Measurements from ENCODE around the gene DGUOK.
"Not testable (repeated sequence)": the region's sequence is repeated elsewhere in the genome, so short reads cannot be mapped to it uniquely, and the experiment has no call there.

DGUOK gene

DNA sequence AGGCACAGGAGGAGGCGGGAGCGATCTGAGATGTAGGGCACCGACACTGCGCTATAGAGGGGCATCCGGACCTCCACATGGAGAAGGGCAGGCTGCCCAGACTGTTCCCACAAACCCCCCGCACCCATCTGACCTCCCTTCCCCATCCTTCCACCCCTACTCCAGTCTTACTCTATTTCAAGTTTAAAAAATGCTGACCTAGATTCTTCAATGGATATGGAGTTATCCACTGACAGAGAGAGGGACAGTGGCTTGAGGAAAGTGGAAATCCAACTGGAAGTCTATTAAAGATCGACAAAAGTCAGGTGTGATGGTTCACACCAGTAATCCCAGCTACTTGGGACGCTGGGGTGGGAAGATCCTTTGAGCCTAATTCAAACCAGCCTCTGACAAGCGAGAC, 5.1 kb upstream of the DGUOK start:
- DNase-seq: no peak

DNA sequence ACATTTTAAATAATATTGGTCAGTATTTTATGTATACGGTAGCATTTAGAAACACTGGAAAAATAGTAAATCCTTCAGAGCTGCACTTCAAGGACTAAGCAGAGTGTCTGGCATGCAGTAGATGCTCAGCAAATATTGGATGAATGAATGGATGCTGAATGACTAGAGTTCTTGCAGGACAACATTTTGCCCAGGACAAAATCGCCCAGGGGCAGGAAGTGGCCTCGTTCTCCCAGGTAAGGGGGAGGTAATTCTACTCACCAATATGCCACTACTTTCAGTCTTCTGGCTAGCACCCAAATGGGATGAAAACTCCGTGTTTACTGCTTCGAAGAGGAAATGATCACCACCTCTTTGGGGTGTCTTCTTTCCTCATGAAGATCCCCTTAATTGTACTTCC, 4.0 kb upstream of the DGUOK start:
- DNase-seq: no peak

DNA sequence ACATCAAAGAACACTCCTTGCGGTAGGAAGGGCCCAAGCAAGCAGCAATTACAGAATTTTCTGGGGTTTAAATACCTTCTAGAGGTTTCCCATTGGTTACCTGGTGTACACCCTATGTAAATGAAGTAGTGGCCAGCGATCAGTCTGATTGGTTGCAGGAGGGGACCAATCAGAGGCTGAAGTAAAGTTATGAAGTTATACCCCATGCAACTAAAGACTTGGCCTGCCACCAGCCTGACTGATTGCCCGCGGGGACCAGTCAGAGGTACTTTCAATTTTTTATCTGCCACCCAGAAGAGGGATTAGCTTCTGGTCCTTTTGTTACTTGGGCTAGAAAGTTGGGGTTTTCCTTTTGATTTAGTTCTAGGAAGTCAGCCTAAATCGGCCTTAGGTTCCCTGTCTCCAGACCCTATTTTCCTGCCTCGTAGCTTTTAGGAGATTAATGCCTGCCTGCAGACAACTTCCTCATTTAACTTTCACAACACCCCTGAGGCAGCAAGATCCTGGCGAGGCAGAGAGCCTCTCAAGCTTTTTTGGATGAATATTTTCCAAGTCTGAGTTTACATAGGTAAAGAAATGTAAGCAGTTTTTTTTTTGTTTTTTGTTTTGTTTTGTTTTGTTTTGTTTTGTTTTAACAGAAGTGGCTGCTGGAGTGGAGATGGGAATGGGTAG, 1.5 kb upstream of the DGUOK start:
- DNase-seq: no peak

DNA sequence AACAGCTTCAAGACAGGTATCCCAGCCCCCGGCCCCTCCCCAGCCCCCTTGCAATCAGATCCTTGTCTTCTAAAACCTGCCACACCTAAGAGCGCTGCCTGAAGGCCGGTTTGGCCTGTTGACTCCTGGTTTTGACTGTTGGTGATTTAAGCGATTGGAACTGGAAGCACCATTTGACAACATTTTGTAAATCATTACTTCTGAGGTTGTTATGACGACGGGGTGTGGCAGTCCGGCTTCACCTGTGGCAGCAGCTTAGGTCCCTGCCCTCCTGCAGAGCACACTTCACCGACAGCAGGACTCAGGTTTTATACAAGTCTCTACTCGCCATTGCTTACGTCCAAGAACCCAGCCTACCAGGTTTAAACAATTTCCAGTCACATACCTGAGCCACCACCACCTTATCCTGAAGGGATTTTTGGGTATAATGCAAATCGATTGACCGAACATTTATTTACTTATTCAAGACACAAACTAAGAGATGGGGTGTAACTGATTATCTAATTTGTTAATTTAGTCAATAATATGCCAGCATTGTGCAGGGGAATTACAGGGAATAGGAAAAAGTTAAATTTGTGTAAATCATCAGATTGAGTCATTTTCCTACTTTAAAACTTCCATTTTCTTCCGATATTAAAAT, 707 bp upstream of the DGUOK start:
- DNase-seq: no peak

DNA sequence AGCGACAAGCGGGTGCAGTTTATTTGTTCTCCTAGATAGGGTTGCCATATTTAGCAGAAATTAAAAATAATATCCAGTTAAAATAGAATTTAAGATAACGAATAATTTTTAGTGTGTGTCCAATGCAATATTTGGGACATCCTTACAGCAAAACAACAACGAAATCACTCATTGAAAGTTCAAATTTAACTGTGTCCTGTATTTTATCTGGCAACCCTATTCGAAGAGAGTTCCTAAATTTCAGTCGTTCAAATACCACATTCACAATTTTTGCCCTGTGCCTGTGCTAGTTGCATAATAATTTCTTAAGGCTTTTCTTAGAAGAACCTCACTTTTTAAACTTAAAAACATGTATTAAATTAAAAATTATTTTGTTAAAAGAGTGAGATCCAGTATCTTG, 664 bp downstream of the DGUOK start:
- DNase-seq: no peak

DNA sequence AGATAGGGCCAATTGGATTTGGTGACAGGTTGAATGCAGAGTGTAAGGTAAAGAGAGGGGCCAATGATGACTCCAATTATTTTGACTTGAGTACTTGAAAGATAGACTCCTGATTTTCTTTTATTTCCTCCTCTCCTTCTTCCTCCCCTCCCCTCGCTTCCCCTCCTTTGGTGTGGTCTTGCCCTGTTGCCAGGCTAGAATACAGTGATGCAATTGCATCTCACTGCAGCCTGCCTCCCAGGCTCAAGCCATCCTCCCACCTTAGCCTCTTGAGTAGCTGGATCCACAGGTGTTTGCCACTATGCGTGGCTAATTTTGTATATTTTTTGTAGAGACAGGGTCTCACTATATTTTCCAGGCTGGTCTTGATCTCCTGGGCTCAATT, 2.3 kb downstream of the DGUOK start:
- no peak for DNase-seq

DNA sequence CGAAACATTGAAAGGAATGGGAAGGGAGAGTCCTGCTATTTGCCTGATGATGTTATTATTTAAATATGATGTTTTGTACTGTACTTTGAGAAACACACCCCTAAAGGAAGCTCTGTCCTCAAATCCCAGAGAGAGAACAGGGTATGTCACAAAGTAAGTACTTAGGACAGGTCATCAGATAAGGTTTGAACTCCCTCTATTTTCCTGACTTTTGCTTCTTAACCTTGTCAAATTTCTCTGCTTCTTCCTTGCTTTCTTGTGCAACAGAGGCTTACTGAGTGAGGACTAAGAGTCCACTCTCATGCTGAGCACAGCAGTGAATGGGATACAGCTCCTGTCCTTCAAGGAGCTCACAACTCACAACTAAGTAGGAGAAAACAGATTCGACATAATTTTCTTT, 3.7 kb downstream of the DGUOK start:
- no peak for DNase-seq

DNA sequence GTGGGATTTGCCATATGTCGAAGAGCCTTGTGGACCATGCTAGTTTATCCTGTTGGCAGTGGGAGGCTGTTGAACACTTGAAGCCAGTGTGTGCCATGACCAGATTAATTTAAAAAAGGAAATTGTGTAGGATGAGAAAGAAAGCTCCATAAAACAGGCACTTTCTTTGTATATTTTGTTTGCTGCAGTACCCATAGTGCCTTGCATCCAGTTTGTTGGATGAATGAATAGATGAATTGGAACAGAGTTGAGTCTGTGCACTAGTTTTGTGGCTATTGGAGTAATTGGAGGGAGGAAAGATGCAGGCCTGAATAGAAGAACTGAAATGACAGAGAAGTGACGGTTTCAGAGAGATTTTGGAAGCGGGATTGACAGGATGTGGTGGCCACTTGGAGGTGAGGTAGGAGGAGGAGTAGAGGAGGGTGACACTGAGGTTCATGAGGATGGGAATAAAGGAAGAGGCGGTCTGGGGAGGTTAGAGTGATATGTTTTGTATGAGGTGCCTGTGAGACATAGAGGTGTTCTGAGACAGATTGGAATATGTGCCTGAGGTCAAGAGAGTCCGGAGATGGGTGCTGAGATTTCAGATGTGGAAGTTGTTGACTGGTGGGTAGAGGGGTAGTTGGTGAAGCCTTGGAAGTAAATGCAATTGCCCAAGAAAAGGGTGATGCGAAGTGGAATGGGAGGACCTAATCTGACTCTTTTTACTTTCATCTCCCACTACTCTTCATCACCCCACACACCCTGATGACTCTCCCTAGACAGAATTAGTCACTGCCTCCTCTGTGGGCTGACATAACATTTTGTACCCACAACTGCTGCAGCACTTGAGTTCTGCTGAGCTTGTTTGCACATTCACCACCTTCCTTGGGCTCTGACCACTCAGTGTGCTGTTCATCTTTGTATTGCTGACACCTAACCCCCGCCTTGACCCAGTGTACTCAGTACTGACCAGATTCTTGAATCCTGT, 5.1 kb downstream of the DGUOK start:
- DNase-seq: no peak

DNA sequence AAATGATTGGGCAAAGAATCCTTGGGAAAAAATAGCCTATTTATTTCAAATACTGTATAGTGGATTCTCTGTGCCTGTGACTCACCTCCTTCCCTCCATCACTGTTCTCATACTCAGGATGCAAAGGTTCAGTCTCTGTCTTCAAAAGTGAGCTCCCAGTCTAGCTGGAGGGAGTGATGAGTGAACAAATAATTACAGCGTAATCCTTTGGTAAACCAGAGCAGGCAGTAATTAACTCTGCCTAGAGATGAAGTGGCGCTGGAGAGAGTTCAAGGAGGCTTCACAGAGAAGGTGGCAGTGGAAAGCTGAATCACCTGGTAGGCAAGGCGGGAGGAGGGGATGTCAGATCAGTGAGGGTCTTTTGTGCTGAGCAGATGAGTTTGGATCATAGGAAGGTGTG, 6.5 kb downstream of the DGUOK start:
- DNase-seq: no peak

DNA sequence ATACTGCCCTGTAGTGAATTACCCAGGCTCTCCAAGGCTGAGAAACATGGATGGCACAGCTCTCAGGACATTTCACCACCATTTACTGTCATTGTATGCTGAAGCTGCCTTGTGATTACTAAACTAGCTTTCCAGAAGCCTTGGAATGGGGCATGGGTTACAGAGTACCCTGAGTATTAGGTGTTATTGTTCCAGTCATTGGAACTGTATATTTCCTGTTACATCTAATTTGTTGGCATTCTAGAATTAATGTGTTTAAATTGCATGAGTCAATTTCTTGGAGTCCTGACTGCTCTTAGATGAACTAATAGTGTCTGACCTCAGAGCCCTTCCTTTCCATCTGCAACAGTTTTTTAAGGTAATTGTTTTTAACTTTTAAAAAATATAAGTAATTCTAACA, 9.0 kb downstream of the DGUOK start:
- DNase-seq: no peak

DNA sequence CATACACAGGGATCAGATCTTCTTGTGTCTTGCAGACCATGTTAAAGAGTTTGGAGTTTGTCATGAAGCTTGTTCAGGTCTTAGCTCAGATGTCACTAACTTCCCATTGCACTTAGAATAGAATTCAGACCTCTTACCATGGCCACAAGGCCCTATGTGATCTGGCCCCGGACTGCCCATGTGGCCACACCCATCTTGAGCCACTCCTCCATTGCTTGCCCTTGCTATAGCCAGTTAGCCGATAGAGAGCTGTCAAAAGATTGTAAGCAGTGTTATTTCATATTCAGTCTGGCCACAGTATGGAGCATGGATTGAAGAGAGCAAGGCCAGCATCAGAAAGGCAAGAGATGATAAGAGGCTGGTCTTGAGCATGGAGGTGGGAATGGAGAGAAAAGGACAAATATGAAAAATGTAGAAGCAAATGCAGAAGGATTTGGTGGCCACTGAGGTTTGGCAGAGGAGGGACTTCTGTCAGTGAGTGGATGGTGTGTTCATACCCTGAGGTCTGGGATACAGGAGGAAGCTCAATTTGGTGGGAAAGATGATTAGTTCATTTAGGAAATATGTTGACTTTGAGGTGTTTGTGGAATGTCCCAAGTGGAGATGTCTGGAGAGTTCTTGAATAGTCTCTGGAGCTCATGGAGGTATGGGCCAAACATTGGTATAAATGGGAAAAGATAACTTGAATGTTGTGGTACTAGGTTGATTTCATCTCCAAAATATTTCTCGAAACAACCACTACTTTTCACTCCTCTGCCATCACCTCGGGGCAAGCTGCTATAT, 10.6 kb downstream of the DGUOK start:
- DNase-seq: no peak

DNA sequence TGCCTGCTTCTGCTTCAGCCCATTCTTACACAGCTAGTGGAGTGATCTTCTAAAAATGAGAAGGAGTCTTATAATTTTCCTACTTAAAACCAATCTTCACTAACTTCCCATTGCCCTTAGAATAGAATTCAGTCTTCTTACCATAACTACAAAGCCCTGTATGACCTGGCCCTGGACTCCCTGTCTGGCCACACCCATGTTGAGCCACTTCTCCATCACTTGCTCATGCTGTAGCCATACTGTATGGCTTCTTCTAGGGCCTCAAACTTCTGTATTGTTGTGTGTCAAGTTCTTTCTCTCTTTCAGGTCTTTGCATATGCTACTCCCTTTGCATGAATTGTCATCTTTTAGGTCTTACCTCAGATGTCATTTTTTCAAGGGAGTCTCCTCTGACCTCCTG, 11.2 kb downstream of the DGUOK start:
- no peak for DNase-seq

DNA sequence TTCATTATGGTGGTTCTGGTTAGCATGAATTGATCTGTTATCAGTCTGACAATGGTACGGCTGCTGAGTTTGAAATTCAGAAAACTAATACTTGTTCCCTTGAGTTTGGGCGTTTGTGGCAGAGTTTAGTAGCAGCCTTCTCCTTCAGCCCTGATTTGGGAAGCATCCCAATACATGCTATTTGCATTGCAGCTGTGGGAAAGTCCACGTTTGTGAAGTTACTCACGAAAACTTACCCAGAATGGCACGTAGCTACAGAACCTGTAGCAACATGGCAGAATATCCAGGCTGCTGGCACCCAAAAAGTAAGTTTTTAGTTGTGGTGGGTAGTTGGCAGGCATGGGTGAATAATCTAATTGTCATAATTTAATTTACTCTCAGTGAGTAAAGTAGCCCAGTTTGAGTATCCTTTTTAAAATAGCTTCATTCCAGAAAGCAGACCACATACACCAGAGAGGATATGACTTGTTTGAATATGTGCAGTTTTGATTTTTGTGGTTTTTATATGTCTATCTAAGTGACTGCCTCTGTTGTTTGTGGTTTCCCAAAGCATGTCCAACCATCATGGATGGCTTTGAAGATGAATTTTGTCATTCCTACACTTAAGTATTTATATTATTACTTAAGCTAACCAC, 12.2 kb downstream of the DGUOK start:
- DNase-seq: no peak

DNA sequence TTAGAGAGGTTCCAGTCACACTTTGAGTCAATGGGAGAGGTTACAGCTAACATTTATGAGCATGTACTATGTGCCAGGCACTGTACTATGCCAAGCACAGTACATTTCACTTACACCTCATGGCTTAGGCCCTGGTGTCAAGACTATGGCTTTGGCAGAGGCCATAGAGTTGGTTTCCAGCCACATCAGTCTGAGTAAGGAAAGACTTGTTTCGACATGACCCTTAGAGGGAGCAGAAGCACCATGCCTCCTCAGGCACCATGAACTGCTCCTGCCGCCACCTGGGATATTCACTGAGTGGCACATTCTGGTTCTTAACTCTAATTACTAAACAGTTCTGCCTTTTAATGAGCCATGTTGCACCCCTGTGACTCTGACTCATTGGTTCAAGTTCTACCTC, 12.7 kb downstream of the DGUOK start:
- no peak for DNase-seq

DNA sequence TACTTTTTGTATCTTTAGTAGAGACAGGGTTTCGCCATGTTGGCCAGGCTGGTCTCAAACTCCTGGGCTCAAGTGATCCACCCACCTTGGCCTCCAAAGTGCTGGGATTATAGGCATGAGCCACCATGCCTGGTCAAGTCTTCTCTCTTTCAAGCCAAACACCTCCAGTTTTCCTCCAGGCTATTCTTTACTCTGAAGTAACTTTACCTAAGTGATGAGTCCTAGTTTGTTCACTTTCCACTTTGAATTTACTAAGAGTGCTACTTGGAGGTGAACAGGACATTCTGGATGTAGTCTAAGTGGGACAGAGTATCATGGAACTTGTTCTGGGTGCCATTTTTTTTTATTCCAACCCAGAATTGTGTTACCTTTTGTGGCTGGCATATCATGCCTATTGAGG, 13.4 kb downstream of the DGUOK start:
- not testable (repeated sequence) for DNase-seq

DNA sequence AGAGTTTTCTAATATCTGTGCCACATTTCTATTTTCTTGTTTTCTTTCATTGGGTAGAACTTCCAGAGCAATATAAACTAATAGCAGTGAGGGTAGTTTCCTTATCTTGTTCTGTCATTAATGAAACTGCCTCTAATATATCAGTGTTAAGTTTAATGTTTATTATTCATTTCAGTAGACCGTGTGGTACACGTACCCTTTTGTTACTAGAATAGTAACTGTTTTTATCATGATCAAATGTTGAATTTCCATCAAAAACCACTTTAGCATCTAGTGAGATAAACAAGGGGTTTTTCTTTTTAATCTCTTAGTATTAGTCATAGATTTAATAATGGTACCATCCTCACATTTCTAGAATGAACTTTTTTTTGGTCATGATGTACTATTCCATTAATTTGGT, 16.0 kb downstream of the DGUOK start:
- DNase-seq: no peak

DNA sequence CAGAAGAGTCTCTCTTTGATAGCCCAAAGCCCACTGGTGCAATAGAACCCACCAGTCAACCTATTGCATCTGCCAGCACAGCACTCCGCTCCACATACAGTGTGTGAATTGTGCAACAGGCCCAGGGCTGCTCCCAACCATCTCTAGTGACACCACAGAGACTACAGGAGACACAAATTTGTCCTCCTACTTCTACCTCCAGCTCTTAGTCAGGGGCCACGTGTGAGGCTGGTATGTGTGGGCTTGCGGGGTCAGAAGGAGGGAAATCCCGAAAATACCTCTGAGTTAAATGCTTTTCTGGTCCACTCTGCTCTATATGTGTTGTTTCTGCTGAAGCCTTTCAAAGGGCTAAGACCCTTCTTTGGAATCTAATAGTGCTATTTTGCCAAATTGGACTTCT, 18.0 kb downstream of the DGUOK start:
- no peak for DNase-seq

DNA sequence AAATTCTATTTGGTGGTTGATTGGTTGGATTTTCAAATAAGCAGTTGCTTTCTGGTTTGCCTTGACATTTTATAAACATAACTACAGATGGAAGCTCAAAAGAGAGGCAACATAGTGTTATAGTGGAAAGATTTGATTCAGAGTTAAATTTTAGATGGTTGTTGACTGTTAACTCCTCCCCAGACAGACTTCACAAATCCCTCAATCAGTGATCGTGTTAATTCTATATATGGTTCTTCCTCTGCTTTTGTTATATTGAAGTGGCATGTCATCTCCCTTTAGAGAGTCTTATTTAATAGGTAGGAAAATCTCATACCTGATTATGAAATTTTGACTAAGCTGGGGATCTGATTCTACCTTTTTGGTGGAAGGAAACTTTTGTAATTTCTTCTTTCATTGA, 19.5 kb downstream of the DGUOK start:
- no peak for DNase-seq

DNA sequence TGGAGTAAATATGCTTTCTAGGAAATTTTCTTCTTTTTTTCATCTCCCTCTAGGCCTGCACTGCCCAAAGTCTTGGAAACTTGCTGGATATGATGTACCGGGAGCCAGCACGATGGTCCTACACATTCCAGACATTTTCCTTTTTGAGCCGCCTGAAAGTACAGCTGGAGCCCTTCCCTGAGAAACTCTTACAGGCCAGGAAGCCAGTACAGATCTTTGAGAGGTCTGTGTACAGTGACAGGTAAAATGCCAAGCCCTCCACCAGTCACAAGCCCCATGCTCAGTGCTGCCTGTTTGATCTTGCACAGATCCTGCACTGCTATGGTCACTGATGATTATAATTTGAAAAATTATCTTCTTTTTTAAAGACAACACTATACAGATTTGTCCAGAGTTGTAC, 20.0 kb downstream of the DGUOK start:
- peak; percentile 7 for DNase-seq

DNA sequence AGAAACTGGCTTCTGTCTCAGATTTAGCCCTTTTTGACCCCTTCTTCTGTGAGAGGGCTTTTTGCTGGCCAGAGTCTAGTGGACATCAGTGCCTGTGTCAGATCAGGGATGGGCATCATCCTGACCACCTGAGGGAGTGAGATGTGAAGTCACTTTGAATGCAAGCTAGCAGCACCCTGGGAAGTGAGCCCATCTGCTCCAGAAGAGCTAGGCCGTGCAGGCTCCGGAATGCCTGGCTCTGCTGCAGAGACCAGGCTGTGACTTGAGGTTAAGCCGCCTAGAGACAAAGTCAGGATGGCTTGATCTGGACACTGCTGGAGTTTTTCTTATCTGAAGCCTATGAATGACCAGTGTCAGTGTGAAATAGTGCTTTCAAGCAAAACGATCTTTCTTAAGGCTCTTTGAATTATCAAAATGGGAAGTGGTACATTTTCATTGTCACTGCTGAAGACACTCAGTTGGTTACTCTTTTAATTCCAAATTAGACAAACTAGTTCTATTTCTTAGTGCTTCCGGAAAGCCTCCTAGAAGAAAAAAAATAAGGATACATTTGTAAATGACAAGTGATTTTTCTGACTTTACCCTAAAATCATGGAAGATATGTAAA, 20.8 kb downstream of the DGUOK start:
- no peak for DNase-seq

DNA sequence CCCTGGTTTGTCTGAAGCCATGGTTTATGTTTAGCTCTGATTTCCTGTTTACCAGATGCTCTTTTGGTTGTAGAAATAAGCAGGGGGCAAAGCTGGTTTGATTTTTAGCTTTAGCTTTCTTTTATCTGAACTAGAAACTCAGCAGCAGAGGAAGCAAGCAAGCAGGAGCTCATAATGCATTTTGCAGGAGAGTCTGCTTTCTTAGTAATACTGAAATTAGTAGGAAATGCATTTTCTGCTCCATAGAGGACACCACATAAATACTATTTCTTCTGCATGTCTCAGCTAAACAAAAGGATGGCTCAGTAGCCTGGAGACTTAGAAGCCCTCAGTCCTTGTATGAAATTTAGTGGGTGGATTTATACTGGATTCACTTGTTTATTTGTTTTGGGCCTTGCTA, 23.1 kb downstream of the DGUOK start:
- DNase-seq: no peak

All from right forelimb (tissue), 1 donor.